Spleen (tissue), 11 donors: Measurements from ENCODE around the gene MINDY4. TPM values are rescaled to one million over a fixed set of nuclear protein-coding genes. Genes with fewer than 3 reads are reported as not detected.

Experiments
- DNase-seq: peaks from one replicate; pipeline ENCODE4 v3.0.0-alpha.2; 2020
- H3K27ac ChIP-seq, 8 donors: fragments of 200-600 bp; sonication (generic) in 7 of 8; 1 replicate in 4 of 8; 2 replicates in 4 of 8; pipeline versions ENCODE4 v1.5.0 to v1.8.0; 2016 to 2021; ENCODE audit warnings: inconsistent platforms in 4 of 8, mild to moderate bottlenecking in 4 of 8, moderate library complexity in 1 of 8
- H3K27me3 ChIP-seq, 7 donors: fragments of 200-600 bp; sonication (generic) in 6 of 7; replicated peaks in 1 of 7; 1 replicate in 4 of 7; 2 replicates in 3 of 7; pipeline versions ENCODE4 v1.5.0 to v1.8.0; 2016 to 2021; ENCODE audit warnings: inconsistent platforms in 3 of 7, mild to moderate bottlenecking in 1 of 7
- H3K36me3 ChIP-seq, 6 donors: fragments of 200-600 bp; sonication (generic) in 5 of 6; 1 replicate in 4 of 6; 2 replicates in 2 of 6; pipeline versions ENCODE4 v1.5.0 to v1.8.0; 2016 to 2021; ENCODE audit warnings: inconsistent platforms in 2 of 6
- H3K4me1 ChIP-seq, 6 donors: fragments of 200-600 bp; sonication (generic) in 5 of 6; 1 replicate in 3 of 6; 2 replicates in 3 of 6; pipeline versions ENCODE4 v1.5.0 to v1.8.0; 2016 to 2021; ENCODE audit warnings: inconsistent platforms in 3 of 6
- H3K4me3 ChIP-seq, 8 donors: fragments of 200-600 bp; sonication (generic) in 7 of 8; 1 replicate in 4 of 8; 2 replicates in 4 of 8; pipeline versions ENCODE4 v1.5.0 to v1.8.0; 2016 to 2021; ENCODE audit warnings: inconsistent platforms in 4 of 8, mild to moderate bottlenecking in 4 of 8, moderate library complexity in 2 of 8
- H3K9me3 ChIP-seq, 8 donors: fragments of 200-600 bp; sonication (generic) in 7 of 8; 1 replicate in 4 of 8; 2 replicates in 4 of 8; pipeline versions ENCODE4 v1.5.0 to v1.8.0; 2016 to 2021; ENCODE audit warnings: inconsistent platforms in 4 of 8
- POLR2A ChIP-seq, 3 donors: fragments of 450-650 bp; IDR thresholded peaks; one replicate each; pipeline ENCODE4 v1.5.1; 2017; ENCODE audit warnings: antibody characterized with exemption in 3 of 3, mild to moderate bottlenecking in 1 of 3
- POLR2AphosphoS5 ChIP-seq, 3 donors: sonication (generic); formaldehyde crosslinking; IDR thresholded peaks; one replicate each; pipeline ENCODE4 v1.5.1; 2017; ENCODE audit warnings: antibody characterized with exemption in 3 of 3
- WGBS, 5 donors: extraction: QIAGEN DNeasy Blood & Tissue Kit in 3 of 5; methylation state at CpG; one replicate each; pipeline versions ENCODE4 v1.1.5 to v1.1.7; 2013 to 2018; 5-methylcytosine and 5-hydroxymethylcytosine counted together
- intact Hi-C: fragments of 100-400 bp; cut with DNase I; formaldehyde crosslinking; loops from one replicate; pipeline ENCODE4 v1.15.0; 2023; ENCODE audit warnings: low total_unique reads
- polyA plus RNA-seq, 3 donors: library from polyadenylated mRNA; stranded (reverse); fragments of 200-250 nt; gene quantifications; one replicate each; pipeline ENCODE4 v1.2.1, GENCODE V29; 2013
- total RNA-seq, 7 donors: library from RNA; depleted of rRNA in 3 of 7; stranded (reverse); fragments of >200 nt in 3 of 7; fragmentation: NEBNext Ultra II Directional in 4 of 7; extraction: Animal tissue kit (Norgen Biotek cat#: 25700) in 4 of 7; gene quantifications; one replicate each; pipeline versions ENCODE4 v1.1.0 to v1.2.1, GENCODE V29; 2016 to 2021
- TF ChIP-seq, protein P1 (sequence below), 11 experiments: fragments of 200-600 bp in 7 of 11; fragments of 450-650 bp in 4 of 11; sonication (generic) in 4 of 11; IDR thresholded peaks in 8 of 11; conservative IDR thresholded peaks in 3 of 11; 1 replicate in 7 of 11; 2 replicates in 4 of 11; pipeline versions ENCODE4 v1.4.0 to v1.8.0; 2016 to 2021; ENCODE audit warnings: antibody characterized with exemption in 11 of 11, inconsistent platforms in 4 of 11, mild to moderate bottlenecking in 1 of 11
- donor health status: healthy with polysubstance abuse.
- donor health status: DM: no; HTN: no; CAD: no; lungs with moderate emphysema.
- donor health status: DM: no; HTN: no; CAD: no.
- donor health status: Bipolar disorder and iron deficiency.
- donor health status: healthy.
- donor health status: DM: no; HTN: no; CAD: no.
- donor health status: DM: yes; HTN: yes; CAD: no.

The MINDY4 gene
- total and polyA plus RNA-seq, 10 donors = 0.63 to 7.0 (median 3.0) TPM

DNA sequence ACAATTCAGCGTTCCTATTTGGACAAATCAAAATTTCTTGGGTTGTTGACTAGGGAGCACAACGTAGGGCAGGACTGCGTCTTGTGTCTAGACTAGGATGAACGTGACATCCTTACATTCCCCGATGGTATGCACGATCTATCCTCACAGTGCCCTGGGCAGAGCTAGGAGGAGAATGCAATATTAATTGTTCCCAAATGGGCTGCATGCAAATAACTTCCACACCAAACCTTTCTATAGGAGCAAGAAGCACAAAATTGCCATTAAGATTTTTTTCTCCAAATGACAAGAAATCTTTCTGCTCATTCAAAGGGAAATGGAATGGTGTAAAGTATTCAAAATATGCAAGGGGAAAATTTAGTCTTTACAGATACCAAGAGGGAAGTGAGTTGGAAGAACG is 119.0 kb downstream of the MINDY4 start:
- peaks cover 0 to 20% (median 8%) of the 10 kb centered on the region in 8 donors for H3K9me3 ChIP-seq
- WGBS, 5 donors = 90 to 97% (median 94%) methylated on average over 7 of the region's 7 CpGs
- TF ChIP-seq, protein P1, sequence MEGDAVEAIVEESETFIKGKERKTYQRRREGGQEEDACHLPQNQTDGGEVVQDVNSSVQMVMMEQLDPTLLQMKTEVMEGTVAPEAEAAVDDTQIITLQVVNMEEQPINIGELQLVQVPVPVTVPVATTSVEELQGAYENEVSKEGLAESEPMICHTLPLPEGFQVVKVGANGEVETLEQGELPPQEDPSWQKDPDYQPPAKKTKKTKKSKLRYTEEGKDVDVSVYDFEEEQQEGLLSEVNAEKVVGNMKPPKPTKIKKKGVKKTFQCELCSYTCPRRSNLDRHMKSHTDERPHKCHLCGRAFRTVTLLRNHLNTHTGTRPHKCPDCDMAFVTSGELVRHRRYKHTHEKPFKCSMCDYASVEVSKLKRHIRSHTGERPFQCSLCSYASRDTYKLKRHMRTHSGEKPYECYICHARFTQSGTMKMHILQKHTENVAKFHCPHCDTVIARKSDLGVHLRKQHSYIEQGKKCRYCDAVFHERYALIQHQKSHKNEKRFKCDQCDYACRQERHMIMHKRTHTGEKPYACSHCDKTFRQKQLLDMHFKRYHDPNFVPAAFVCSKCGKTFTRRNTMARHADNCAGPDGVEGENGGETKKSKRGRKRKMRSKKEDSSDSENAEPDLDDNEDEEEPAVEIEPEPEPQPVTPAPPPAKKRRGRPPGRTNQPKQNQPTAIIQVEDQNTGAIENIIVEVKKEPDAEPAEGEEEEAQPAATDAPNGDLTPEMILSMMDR (IDR thresholded peaks at IDR 0.05 in 8 of 11, conservative IDR thresholded peaks at IDR 0.05 in 3 of 11) = no peak
- no peak for TF ChIP-seq POLR2AphosphoS5 (IDR thresholded peaks at IDR 0.05)
- no peak for TF ChIP-seq POLR2A (IDR thresholded peaks at IDR 0.05)
- no peak overlapping the region for H3K27ac ChIP-seq
- H3K4me1 ChIP-seq = peaks cover 0 to 26% (median 14%) of the 10 kb centered on the region in 6 donors
- H3K36me3 ChIP-seq = no peaks in the 10 kb centered on the region
- DNase-seq = no peak
- no peak overlapping the region for H3K4me3 ChIP-seq
- intact Hi-C loops = no loop called here
- peaks cover 0 to 3% (median 0%) of the 10 kb centered on the region in 7 donors for H3K27me3 ChIP-seq

DNA sequence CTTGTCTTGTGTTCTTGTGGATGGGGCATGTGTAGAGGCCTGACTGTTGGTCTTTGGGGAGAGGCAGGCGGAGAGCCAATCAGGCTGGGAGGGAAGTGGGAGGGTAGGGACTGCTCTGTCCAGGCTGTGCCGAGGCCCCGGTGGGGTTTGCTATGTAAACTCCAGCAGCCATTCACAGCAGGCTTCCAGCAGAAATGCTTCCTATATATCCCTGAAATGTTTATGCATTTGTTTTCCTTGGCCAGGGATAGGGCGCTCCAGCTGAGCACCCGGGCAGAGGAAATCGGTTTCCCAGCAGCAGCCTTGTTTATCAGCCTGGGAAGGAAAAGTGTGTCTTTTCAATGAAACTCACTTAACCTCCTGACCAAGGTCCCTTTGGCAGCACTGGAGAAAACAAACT is 122.1 kb downstream of the MINDY4 start:
- Histone ChIP-seq H3K27me3 (peaks cover 0 to 18% (median 0%) of the 10 kb centered on the region in 7 donors), H3K4me3 (no peak overlapping the region), H3K36me3 (no peaks in the 10 kb centered on the region), H3K9me3 (peaks cover 0 to 20% (median 8%) of the 10 kb centered on the region in 8 donors), H3K27ac (peak overlapping the region in 3 of 8 donors; percentile 8 to 51 (median 9)), H3K4me1 (peaks cover 0 to 46% (median 27%) of the 10 kb centered on the region in 6 donors)
- intact Hi-C loops = no loop called here
- TF ChIP-seq POLR2AphosphoS5 (IDR thresholded peaks at IDR 0.05) (peak in 2 of 3 donors; percentile 25 to 39), POLR2A (IDR thresholded peaks at IDR 0.05) (no peak)
- TF ChIP-seq, protein P1 (IDR thresholded peaks at IDR 0.05 in 8 of 11, conservative IDR thresholded peaks at IDR 0.05 in 3 of 11) = no peak
- 55 to 67% (median 64%) methylated on average over 6 of the region's 6 CpGs for WGBS, 5 donors
- DNase-seq = no peak

DNA sequence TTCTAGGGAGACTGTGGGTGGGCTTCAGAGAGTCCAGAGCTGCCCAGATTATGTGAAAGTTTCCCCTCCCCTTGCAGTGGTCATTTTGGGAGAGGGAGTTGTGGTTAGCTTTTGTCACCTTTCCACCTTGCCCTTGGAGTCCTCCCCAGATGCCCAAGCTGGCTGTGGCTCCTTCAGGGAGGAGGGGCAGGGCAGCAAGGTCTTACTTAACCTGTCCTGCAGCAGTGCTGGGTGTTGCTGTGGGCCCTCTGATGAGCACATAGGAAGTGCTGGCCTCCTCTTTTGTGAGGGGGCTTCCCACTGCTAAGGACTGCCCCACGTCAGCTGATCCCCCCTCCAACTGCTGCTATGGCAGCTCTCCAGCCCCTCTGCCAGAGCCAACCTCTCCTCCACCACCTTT is 122.8 kb downstream of the MINDY4 start:
- intact Hi-C loops = no loop called here
- H3K36me3 ChIP-seq = no peaks in the 10 kb centered on the region
- TF ChIP-seq POLR2AphosphoS5 (IDR thresholded peaks at IDR 0.05) = no peak
- WGBS, 5 donors = 11 to 71% (median 33%) methylated on average over 1 of the region's 1 CpG
- peaks cover 0 to 52% (median 27%) of the 10 kb centered on the region in 6 donors for H3K4me1 ChIP-seq
- peaks cover 0 to 18% (median 0%) of the 10 kb centered on the region in 7 donors for H3K27me3 ChIP-seq
- DNase-seq = no peak
- no peak overlapping the region for H3K4me3 ChIP-seq
- peak overlapping the region in 2 of 8 donors; percentile 33 to 51 for H3K27ac ChIP-seq
- H3K9me3 ChIP-seq = peaks cover 0 to 20% (median 8%) of the 10 kb centered on the region in 8 donors

DNA sequence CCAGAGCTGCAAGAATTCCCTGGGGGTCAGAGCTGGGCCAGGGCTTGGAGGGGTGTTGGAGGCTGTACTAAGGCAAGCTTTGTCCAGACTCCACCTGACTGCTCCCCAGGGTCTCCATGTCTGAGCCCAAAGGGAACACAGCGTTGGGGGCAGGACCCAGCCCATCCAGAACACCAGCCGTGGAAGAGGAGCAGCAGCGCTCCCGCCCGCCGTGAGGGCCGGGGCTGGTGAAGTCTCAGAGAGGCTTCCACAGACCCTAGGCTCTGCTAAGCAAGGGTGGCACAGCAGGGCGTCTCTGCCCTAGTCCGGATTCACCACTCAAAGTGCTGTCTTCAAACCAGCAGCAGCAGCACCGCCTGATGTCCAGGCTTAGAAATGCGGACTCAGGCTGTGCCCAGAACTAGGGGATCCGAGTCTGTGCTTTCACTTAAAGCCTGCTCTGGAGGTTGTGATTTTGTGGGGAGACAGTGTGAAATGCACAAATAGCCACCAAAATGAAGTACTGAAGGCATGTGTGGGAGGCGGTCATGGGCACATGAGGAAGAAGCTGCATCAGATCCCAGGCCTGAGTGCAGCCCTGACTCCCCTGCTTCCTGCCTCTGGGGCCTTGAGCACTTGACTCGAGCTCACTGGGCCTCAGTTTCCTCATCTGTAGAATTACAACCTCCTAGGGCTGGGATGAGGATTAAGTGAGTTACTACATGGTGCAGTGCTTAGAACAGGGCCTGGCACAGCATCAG is 123.8 kb downstream of the MINDY4 start:
- Histone ChIP-seq H3K4me1 (peaks cover 0 to 52% (median 27%) of the 10 kb centered on the region in 6 donors), H3K4me3 (no peak overlapping the region), H3K27ac (no peak overlapping the region), H3K27me3 (peaks cover 0 to 18% (median 0%) of the 10 kb centered on the region in 7 donors), H3K9me3 (peaks cover 0 to 17% (median 8%) of the 10 kb centered on the region in 8 donors), H3K36me3 (no peaks in the 10 kb centered on the region)
- intact Hi-C loops = no loop called here
- TF ChIP-seq, protein P1 (IDR thresholded peaks at IDR 0.05 in 8 of 11, conservative IDR thresholded peaks at IDR 0.05 in 3 of 11) = no peak
- no peak for TF ChIP-seq POLR2A (IDR thresholded peaks at IDR 0.05)
- no peak for TF ChIP-seq POLR2AphosphoS5 (IDR thresholded peaks at IDR 0.05)
- DNase-seq = no peak
- 84 to 91% (median 88%) methylated on average over 11 to 14 of the region's 14 CpGs for WGBS, 5 donors
